Endothelial cell (in vitro differentiated cells): ENCODE data around the gene TMEM208. TPM values are rescaled to one million over a fixed set of nuclear protein-coding genes. Genes with fewer than 3 reads are reported as not detected.

Experiments
- DNase-seq: peaks from one replicate; pipeline ENCODE4 v3.0.0; 2021; ENCODE audit warnings: low spot score
- H3K27ac Mint-ChIP-seq: one replicate; pipeline ENCODE4 v1.8.0; 2021; ENCODE audit warnings: mixed read lengths, inconsistent platforms; ENCODE audit not compliant: unreplicated experiment
- H3K27me3 Mint-ChIP-seq: one replicate; pipeline ENCODE4 v1.8.0; 2021; ENCODE audit warnings: mild to moderate bottlenecking, moderate library complexity, mixed read lengths, inconsistent platforms; ENCODE audit not compliant: unreplicated experiment
- H3K36me3 Mint-ChIP-seq: one replicate; pipeline ENCODE4 v1.8.0; 2021; ENCODE audit warnings: mild to moderate bottlenecking, low read depth, mixed read lengths, inconsistent platforms; ENCODE audit not compliant: unreplicated experiment
- H3K4me1 Mint-ChIP-seq: one replicate; pipeline ENCODE4 v1.8.0; 2021; ENCODE audit warnings: mild to moderate bottlenecking, mixed read lengths, inconsistent platforms; ENCODE audit not compliant: unreplicated experiment
- H3K4me3 Mint-ChIP-seq: one replicate; pipeline ENCODE4 v1.8.0; 2021; ENCODE audit warnings: mild to moderate bottlenecking, mixed read lengths, inconsistent platforms; ENCODE audit not compliant: unreplicated experiment
- H3K9me3 Mint-ChIP-seq: one replicate; pipeline ENCODE4 v1.8.0; 2021; ENCODE audit warnings: mixed read lengths, inconsistent platforms; ENCODE audit not compliant: unreplicated experiment
- CTCF ChIP-seq: fragments of 200-600 bp; sonication (generic); IDR thresholded peaks from one replicate; pipeline ENCODE4 v1.5.0; 2021; ENCODE audit warnings: antibody characterized with exemption; ENCODE audit not compliant: unreplicated experiment
- total RNA-seq: library from RNA; stranded (reverse); fragmentation: NEBNext Ultra II Directional; extraction: Animal tissue kit (Norgen Biotek cat#: 25700); gene quantifications from one replicate; pipeline ENCODE4 v1.2.1, GENCODE V29; 2021; ENCODE audit not compliant: unreplicated experiment

The TMEM208 gene
- total RNA-seq, 1 donor from 2014 or later = 33.6 TPM

- Mint-ChIP-seq H3K27ac (no peak overlapping the region), H3K9me3 (no peaks in the 10 kb centered on the region), H3K36me3 (peaks cover 15% of the 10 kb centered on the region), H3K4me1 (peaks cover 26% of the 10 kb centered on the region), H3K4me3 (no peak overlapping the region), H3K27me3 (peaks cover 19% of the 10 kb centered on the region)
- TF ChIP-seq CTCF = no peak
- no peak for DNase-seq
Measured at GRCh38 chr16:67200491-67200890, 26.4 kb upstream of the TMEM208 start.

- Mint-ChIP-seq H3K27ac (no peak overlapping the region), H3K4me3 (no peak overlapping the region), H3K4me1 (peaks cover 14% of the 10 kb centered on the region), H3K9me3 (no peaks in the 10 kb centered on the region), H3K27me3 (peaks cover 21% of the 10 kb centered on the region), H3K36me3 (peaks cover 9% of the 10 kb centered on the region)
- no peak for TF ChIP-seq CTCF
- DNase-seq = no peak
Measured at GRCh38 chr16:67201411-67202345, 25.3 kb upstream of the TMEM208 start.

DNA sequence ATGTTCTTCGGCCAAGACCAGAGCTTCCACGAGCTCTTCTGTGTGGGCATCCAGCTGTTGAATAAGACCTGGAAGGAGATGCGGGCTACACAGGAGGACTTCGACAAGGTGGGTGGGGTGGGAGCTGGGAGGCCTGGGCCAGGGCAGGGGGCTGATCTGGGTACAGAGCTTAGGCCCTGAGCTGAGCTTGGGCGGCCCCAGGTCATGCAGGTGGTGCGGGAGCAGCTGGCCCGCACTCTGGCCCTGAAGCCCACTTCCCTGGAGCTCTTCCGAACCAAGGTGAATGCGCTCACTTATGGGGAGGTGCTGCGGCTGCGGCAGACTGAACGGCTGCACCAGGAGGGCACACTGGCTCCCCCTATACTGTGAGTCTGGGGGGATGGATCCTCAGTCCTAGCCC is 24.5 kb upstream of the TMEM208 start:
- peaks cover 9% of the 10 kb centered on the region for H3K4me1 Mint-ChIP-seq
- H3K27ac Mint-ChIP-seq = no peak overlapping the region
- H3K9me3 Mint-ChIP-seq = no peaks in the 10 kb centered on the region
- H3K36me3 Mint-ChIP-seq = peaks cover 6% of the 10 kb centered on the region
- H3K4me3 Mint-ChIP-seq = no peak overlapping the region
- no peak for DNase-seq
- TF ChIP-seq CTCF = no peak
- H3K27me3 Mint-ChIP-seq = peaks cover 19% of the 10 kb centered on the region

GRCh38 chr16:67202956-67203493 is 23.9 kb upstream of the TMEM208 start:
- H3K27me3 Mint-ChIP-seq = peaks cover 19% of the 10 kb centered on the region
- DNase-seq = no peak
- no peak overlapping the region for H3K27ac Mint-ChIP-seq
- H3K36me3 Mint-ChIP-seq = peaks cover 6% of the 10 kb centered on the region
- no peak for TF ChIP-seq CTCF
- H3K4me1 Mint-ChIP-seq = peaks cover 9% of the 10 kb centered on the region
- no peak overlapping the region for H3K4me3 Mint-ChIP-seq
- H3K9me3 Mint-ChIP-seq = no peaks in the 10 kb centered on the region

DNA sequence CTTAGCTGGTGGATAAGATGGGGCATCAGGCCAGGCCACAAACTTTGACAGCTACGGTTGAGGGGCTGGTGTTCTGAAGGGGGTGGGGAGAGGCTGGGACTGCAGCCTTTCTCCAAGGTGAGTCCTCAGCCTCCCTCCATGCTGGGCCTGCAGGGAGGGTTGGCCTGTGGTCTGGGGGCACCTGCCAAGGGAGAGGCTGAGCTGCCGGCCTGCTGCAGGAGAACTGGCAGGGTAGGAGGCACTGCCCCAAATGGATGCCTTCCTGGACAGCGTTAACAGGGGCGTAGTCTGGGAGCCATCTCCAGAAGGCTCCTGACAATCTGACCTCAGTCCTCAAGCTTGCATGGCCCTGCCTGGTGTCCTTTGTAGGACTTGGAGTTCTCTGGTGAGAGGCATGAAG is 22.9 kb upstream of the TMEM208 start:
- Mint-ChIP-seq H3K4me3 (no peak overlapping the region), H3K4me1 (peaks cover 10% of the 10 kb centered on the region), H3K27ac (no peak overlapping the region), H3K27me3 (peaks cover 18% of the 10 kb centered on the region), H3K36me3 (peaks cover 7% of the 10 kb centered on the region), H3K9me3 (no peaks in the 10 kb centered on the region)
- TF ChIP-seq CTCF = no peak
- DNase-seq = no peak
